PC-9 (cell line): ENCODE measurements around the gene DLG2. TPM values are rescaled to one million over a fixed set of nuclear protein-coding genes. Genes with fewer than 3 reads are reported as not detected.

Experiments
- BruUV-seq: library from RNA; stranded (reverse); fragments of 400-500 nt; replicated peaks from 2 replicates; lab custom pipeline; 2021; lab: Mats Ljungman, UMichigan
- CTCF ChIA-PET: fragments of 300-600 bp; sonication (Branson Sonifier 250); formaldehyde crosslinking; loops from one replicate; lab custom pipeline; 2022; ENCODE audit warnings: antibody characterized with exemption; lab: Charles Lee
- POLR2A ChIA-PET: fragments of 300-600 bp; sonication (Branson Sonifier 250); formaldehyde crosslinking; loops from one replicate; lab custom pipeline; 2022; ENCODE audit warnings: antibody characterized with exemption; ENCODE audit not compliant: unreplicated experiment; lab: Charles Lee
- DNase-seq, 2 experiments: peaks; one replicate each; pipeline versions ENCODE4 v3.0.0 to v3.0.0-alpha.2; 2015 to 2022; ENCODE audit warnings: mixed read lengths in 1 of 2
- H2AFZ ChIP-seq: fragments of 200-600 bp; sonication (generic); 2 replicates; pipeline ENCODE4 v1.8.1; 2017; ENCODE audit warnings: antibody characterized with exemption
- H3F3A ChIP-seq: fragments of 200-600 bp; sonication (generic); 2 replicates; pipeline ENCODE4 v1.8.1; 2017; ENCODE audit warnings: antibody characterized with exemption, mild to moderate bottlenecking, low read depth; ENCODE audit not compliant: insufficient read depth
- H3K27ac ChIP-seq: fragments of 200-600 bp; sonication (generic); 2 replicates; pipeline ENCODE4 v1.6.1; 2016; ENCODE audit warnings: mixed run types
- H3K27me3 ChIP-seq: fragments of 200-600 bp; sonication (generic); 2 replicates; pipeline ENCODE4 v1.6.1; 2016; ENCODE audit warnings: low read depth, mixed run types; ENCODE audit not compliant: insufficient read depth
- H3K36me3 ChIP-seq: fragments of 200-600 bp; sonication (generic); 2 replicates; pipeline ENCODE4 v1.6.1; 2016; ENCODE audit warnings: low read depth, mixed run types
- H3K4me1 ChIP-seq: fragments of 200-600 bp; sonication (generic); replicated peaks from 2 replicates; pipeline ENCODE4 v1.6.1; 2016; ENCODE audit warnings: mixed run types; ENCODE audit not compliant: insufficient read depth
- H3K4me2 ChIP-seq: fragments of 200-600 bp; sonication (generic); 2 replicates; pipeline ENCODE4 v1.6.1; 2017; ENCODE audit warnings: mixed run types
- H3K4me3 ChIP-seq: fragments of 200-600 bp; sonication (generic); 2 replicates; pipeline ENCODE4 v1.6.1; 2016; ENCODE audit warnings: mixed run types
- H3K79me2 ChIP-seq: fragments of 200-600 bp; sonication (generic); 2 replicates; pipeline ENCODE4 v1.6.1; 2017; ENCODE audit warnings: low read depth, mixed run types
- H3K9me2 ChIP-seq: fragments of 200-600 bp; sonication (generic); 2 replicates; pipeline ENCODE4 v1.8.1; 2017; ENCODE audit warnings: mild to moderate bottlenecking; ENCODE audit not compliant: insufficient read depth
- H3K9me3 ChIP-seq: fragments of 200-600 bp; sonication (generic); 2 replicates; pipeline ENCODE4 v1.8.1; 2016; ENCODE audit warnings: low read depth; ENCODE audit not compliant: insufficient read depth
- H4K20me1 ChIP-seq: fragments of 200-600 bp; sonication (generic); 2 replicates; pipeline ENCODE4 v1.8.1; 2017; ENCODE audit not compliant: insufficient read depth
- CTCF ChIP-seq: fragments of 200-600 bp; sonication (generic); conservative IDR thresholded peaks from 2 replicates; pipeline ENCODE4 v1.6.1; 2017; ENCODE audit warnings: mixed run types, antibody characterized with exemption, mild to moderate bottlenecking, moderate library complexity
- EZH2 ChIP-seq: fragments of 200-600 bp; sonication (generic); IDR thresholded peaks from 2 replicates; pipeline ENCODE4 v1.8.0; 2017; ENCODE audit warnings: antibody characterized with exemption, low read depth
- intact Hi-C: fragments of 100-400 bp; cut with micrococcal nuclease; formaldehyde crosslinking; loops from one replicate; pipeline ENCODE4 v1.10.0; 2022; ENCODE audit not compliant: unreplicated experiment
- total RNA-seq: library from RNA; stranded (reverse); gene quantifications from 2 replicates; pipeline ENCODE4 v1.2.3, GENCODE V29; 2021

Gene DLG2
- total RNA-seq, 1 experiment from 2014 or later, result 6.4 TPM

GRCh38 chr11:85664615-85665481 is 37.7 kb upstream of the DLG2 start, which contains the start of gene CREBZF:
Gene CREBZF, minus strand, starts transcription at chr11:85665129. Its CDS starts 254 bp downstream, at chr11:85664875.
- peaks cover 50% of the 10 kb centered on the region for H3K79me2 ChIP-seq
- peaks cover 11% of the 10 kb centered on the region for H3F3A ChIP-seq
- peak within 1 kb of the TSS; percentile 78 for H2AFZ ChIP-seq
- peak within 1 kb of the TSS; percentile 98 for H3K4me3 ChIP-seq
- peaks cover 38% of the 10 kb centered on the region for H3K36me3 ChIP-seq
- DNase-seq, result peak; percentile 88 to 93
- CTCF ChIA-PET, result interaction anchor here (0.7 kb wide), 1 partner anchor 15 kb away, joined by 4 read pairs; no protein-coding TSS in a partner anchor
- no peaks in the 10 kb centered on the region for H3K9me2 ChIP-seq
- no peak for TF ChIP-seq CTCF
- no peak for TF ChIP-seq EZH2
- peaks cover 41% of the 10 kb centered on the region for H4K20me1 ChIP-seq
- intact Hi-C loops, result loop anchor here (2.0 to 10.0 kb wide), 5 partner anchors 16 to 1757 kb away; partner anchors contain the start of genes EED and TMEM126B
- POLR2A ChIA-PET, result interaction anchor here (0.6 kb wide), 4 partner anchors 15 to 180 kb away, joined by 3 to 4 read pairs (median 4); no protein-coding TSS in a partner anchor
- BruUV-seq, result TSS peak; percentile 73
- peak within 1 kb of the TSS; percentile 98 for H3K4me2 ChIP-seq
- peaks cover 34% of the 10 kb centered on the region for H3K4me1 ChIP-seq
- no peaks in the 10 kb centered on the region for H3K9me3 ChIP-seq
- H3K27ac ChIP-seq, result peak within 1 kb of the TSS; percentile 93
- H3K27me3 ChIP-seq, result no peaks in the 10 kb centered on the region

- peak overlapping the region; percentile 78 for H2AFZ ChIP-seq
- TF ChIP-seq CTCF, result peak; percentile 62
- no peak for TF ChIP-seq EZH2
- peak; percentile 70 to 72 for DNase-seq
- intact Hi-C loops, result loop anchor here (2.0 to 10.0 kb wide), 5 partner anchors 15 to 1758 kb away; partner anchors contain the start of genes EED and TMEM126B
- H3K4me2 ChIP-seq, result peak overlapping the region; percentile 98
- H3K4me3 ChIP-seq, result peak overlapping the region; percentile 98
- peaks cover 59% of the 10 kb centered on the region for H3K79me2 ChIP-seq
- H3K9me3 ChIP-seq, result no peaks in the 10 kb centered on the region
- H3K27ac ChIP-seq, result peak overlapping the region; percentile 93
- CTCF ChIA-PET, result interaction anchor here (0.5 kb wide), 1 partner anchor 626 kb away, joined by 7 read pairs; no protein-coding TSS in a partner anchor
- H3K27me3 ChIP-seq, result no peaks in the 10 kb centered on the region
- H3K9me2 ChIP-seq, result no peaks in the 10 kb centered on the region
- H3K36me3 ChIP-seq, result peaks cover 46% of the 10 kb centered on the region
- BruUV-seq, result no TSS peak
- H3F3A ChIP-seq, result peaks cover 18% of the 10 kb centered on the region
- peaks cover 49% of the 10 kb centered on the region for H4K20me1 ChIP-seq
- POLR2A ChIA-PET, result no interaction called here
- peaks cover 43% of the 10 kb centered on the region for H3K4me1 ChIP-seq
Observed at GRCh38 chr11:85663753-85664614, 36.8 kb upstream of the DLG2 start.
